ENCODE measurements around the gene EBF3.

The EBF3 gene

GRCh38 chr10:129831150-129831549, 132.9 kb downstream of the EBF3 start:
- no peak for DNase-seq

GRCh38 chr10:129825826-129826225, 138.2 kb downstream of the EBF3 start:
- DNase-seq, result no peak

- DNase-seq, result no peak
Measured at GRCh38 chr10:129825221-129825620, 138.9 kb downstream of the EBF3 start.

DNA sequence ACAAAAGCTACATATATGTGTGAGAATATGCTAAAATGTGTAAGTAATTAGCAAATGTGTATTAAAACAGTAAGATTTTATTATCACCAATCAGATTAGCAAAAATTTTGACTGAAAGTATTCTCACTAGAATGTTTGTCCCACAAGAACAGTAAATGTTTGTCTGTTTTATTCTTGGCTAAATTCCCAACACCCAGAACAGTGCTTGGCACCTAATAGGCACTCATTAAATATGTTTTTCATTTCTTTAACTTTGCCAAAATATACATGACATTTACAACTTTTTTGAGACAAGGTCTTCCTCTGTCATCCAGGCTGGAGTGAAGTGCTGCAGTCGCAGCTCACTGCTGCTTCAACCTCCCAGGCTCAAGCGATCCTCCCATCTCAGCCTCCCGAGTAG, 143.6 kb downstream of the EBF3 start:
- DNase-seq, result no peak

- no peak for DNase-seq
Measured at GRCh38 chr10:129816656-129817045, 147.4 kb downstream of the EBF3 start.

DNA sequence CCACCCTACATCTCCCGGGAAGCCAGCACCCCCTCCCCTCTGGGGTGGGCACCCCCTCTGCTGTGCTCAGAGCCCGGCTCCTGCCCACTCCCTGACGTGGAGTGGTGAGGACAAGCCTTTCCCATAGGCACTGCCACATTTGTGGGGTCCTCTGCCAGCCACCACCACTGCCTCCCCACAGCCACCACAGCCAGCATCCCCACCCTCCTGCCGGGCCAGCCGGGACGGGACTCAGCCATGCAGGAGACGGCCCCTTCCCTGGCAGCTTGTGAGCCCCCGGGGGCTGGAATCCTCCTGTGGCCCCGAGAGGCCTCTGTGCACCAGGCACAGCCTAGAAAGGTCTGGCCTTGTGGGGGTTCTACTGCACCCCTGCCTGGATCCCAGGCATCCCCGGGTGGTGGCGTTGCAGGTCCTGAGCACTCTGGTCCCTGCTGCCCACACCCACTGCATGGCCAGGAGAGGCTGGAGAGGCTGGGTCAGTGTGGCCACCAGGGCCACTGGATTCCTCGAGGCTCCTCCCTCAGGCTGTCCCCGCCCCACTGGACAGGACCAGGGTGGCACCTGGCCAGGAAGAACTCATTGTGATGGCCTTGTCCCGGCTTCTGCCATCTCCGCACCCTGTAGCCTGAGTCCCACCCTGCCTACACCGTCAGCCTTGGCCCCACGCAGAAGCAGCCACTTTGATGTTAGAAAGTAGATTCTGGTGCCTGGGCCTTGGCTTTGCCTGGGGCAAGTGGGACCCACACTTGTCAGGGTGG, 148.0 kb downstream of the EBF3 start:
- no peak for DNase-seq

DNA sequence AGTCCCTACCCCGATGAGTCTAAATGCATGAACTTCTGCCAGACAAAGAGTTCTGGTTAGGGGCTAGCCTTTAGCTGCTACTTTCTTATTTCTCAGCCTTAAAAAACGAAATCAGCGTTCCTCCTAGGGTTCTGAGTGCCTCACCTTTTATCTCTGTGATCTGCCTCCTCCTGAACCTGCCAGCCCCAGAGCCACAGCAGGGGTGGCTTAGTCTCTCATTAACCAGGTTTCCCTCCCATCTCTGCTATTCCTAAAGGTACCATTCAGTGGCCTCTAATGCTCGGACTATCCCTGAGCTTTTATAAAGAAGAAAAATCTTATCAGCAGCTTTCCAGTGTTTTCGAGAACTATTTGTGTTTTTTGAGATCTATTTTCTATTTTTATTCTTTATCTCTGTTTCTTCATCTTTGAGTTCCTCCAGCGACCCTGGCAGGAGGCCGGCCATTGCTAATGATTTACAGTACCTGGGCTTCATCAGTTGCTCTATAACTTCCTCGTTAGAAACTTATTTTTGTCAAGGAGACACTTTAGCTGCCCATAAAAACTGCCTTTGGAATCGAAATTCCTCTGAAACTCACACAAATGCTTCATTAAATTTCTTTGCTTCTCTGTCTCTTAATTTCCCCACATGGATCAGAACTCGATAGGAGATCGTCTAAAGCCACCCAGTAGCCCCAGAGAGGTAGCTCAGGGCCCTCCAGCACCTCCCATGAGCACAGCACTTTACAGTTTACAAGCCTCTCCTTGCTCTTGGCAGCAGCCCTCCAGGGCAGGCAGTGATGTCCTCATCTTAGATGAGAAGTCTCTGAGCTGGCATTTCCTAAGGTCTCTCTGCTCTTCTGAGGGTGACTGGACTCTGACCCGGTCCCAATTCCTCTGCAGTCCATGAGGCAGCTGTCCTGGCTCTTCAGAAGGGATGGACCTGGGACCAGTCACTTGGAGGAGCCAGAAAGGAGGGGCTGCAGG, 149.1 kb downstream of the EBF3 start:
- DNase-seq, result no peak

GRCh38 chr10:129812398-129812797, 151.7 kb downstream of the EBF3 start:
- DNase-seq, result no peak

DNA sequence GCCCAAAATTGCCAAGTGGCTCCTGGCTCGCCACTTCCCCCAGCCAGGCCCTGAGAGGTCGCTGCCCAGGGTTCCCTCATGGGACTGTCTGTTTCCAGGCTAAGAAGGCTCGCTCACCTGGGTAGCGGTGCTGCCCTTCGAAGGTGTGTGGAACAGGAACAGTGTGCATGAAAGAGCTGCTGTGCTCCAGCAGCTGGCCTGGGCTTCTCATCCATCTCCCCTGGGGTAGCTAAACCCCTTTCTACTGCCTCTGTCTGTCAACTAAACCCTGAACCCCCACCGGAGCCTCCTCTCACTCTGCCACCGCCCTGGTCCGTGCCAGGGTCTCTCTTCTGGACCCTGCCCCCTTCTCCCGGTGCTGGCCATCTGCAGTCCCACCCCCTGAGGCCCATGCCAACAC, 152.9 kb downstream of the EBF3 start:
- no peak for DNase-seq

- DNase-seq, result no peak
Measured at GRCh38 chr10:129809841-129810240, 154.2 kb downstream of the EBF3 start.

DNA sequence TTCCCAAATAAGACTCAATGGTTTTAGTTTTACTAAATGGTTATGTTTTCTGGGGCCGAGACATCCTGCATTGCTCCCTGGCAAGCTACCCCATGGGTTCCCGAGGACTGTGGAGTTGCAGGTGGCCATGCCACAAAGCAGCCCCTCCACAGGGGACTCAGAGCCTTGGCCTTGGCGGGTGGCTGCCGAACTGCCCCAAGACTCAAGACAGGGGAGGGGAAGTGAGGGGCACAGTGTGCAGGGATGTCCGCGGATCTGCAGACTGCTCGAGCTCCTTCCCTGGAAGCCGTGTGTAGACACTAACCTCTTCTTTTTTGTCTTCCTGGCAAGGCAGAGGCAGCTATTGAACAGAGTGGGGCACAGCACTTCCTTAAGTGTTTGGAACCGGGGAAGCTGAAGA, 154.6 kb downstream of the EBF3 start:
- DNase-seq, result no peak

GRCh38 chr10:129808092-129808983, 155.7 kb downstream of the EBF3 start:
- peak; percentile 13 for DNase-seq

GRCh38 chr10:129807211-129807610, 156.9 kb downstream of the EBF3 start:
- no peak for DNase-seq

GRCh38 chr10:129800796-129801340, 163.2 kb downstream of the EBF3 start:
- DNase-seq, result no peak

- no peak for DNase-seq
Measured at GRCh38 chr10:129799942-129800341, 164.1 kb downstream of the EBF3 start.

- DNase-seq, result no peak
Measured at GRCh38 chr10:129796710-129797420, 167.2 kb downstream of the EBF3 start.

DNA sequence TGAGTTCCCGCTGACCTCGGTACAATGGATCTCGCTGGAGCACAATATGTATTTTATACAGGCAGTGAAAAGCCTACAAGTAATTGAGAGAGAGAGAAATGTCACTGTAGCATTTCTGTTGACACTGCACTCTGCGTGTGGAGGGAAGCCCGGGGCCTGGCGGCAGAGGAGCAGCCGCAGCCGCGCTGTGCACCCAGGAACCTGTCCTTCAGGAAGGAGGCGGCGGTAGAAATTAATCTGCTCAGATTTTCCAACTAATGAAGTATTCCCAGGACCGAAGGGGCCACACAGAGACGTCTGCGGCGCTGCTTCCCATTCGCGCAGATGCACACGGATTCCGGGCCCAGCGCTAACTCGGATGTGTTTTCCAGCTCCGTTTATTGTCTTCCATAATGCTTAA, 170.1 kb downstream of the EBF3 start:
- DNase-seq, result no peak

- no peak for DNase-seq
Measured at GRCh38 chr10:129793479-129793878, 170.6 kb downstream of the EBF3 start.

DNA sequence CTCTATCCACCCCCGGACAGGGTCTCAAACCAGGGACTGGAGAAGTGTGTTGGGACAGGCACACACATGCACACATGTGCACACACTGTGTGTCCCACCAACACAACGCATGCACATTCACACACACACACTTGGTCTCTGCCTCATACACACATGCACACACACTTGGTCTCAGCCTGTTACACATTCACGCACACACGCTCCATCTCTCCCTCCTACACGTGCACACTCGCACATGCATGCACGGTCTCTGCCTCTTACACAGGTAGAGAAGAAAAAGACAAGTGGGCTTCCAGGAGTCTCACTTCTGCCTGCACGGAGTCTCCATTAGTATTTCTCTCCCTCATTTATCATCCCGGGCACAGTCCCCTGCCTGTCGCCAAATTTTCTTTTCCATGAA, 171.2 kb downstream of the EBF3 start:
- DNase-seq, result no peak

GRCh38 chr10:129792141-129792540, 171.9 kb downstream of the EBF3 start:
- DNase-seq, result peak; percentile 74

DNA sequence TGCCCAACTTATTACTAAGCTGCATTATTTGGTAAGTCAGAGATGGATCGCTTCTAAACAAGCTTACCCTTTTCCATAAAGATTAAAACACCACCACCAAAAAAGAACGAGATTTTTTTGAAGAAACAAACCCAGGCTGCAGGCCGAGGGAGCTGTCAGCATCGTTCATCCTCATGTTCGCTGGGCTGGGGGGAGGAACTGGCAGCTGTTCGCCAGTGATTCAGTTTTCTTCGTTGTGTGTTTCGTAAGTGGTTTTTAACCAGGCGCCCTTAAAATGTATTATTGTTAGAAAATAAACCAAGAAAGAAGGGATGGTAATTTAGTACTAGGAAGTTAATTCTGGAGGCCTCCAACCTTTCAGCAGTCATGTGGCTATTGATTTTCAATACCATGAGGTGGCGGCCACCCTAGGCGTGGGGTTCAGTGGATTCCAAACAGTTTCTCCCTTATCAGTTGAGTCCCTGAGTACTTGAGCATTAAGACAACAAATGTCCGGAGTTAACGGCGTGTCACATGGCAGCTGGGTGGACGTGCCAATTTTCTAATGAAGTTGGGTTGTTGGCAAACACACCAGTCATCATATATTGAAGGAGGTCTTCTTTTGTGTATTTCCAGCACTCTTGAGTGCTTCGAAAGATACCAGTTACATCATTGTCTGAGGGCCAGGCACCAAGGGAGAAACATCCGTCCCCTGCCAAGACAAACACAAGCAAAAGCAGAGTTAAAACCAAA, 173.2 kb downstream of the EBF3 start:
- DNase-seq, result peak; percentile 79
